ENCODE data around the gene C6orf120. TPM values are rescaled to one million over a fixed set of nuclear protein-coding genes. Genes with fewer than 3 reads are reported as not detected.

C6orf120 gene
- total RNA-seq, 1 experiment from 2014 or later = 23.2 TPM

DNA sequence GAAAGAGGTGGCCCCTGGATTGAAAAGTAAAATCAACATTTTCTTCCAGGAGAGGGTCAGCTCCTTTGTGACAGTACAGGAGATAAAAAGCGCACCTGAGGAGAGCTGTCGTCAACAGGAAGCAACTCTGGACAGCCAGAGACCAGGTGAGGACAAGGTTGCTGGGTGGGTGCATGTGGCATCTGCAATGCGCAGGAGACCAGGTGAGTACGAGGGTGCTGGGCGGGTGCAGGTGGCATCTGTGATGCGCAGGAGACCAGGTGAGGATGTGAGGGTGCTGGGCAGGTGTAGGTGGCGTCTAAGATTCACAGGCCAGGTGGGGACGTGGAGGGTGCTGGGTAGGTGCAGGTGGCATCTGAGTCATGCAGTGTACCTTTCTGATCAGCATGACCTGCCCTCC lies 38.5 kb upstream of the C6orf120 start:
- BruUV-seq (replicated peaks) = no TSS peak
- no peak for DNase-seq (ENCODE audit: low spot score)
- Histone ChIP-seq H3K4me3 (ENCODE audit: low read depth, low read length, poor library complexity, severe bottlenecking) (no peak overlapping the region), H3K36me3 (ENCODE audit: insufficient read depth, low read length, poor library complexity, severe bottlenecking) (peaks cover 16% of the 10 kb centered on the region), H3K4me1 (ENCODE audit: insufficient read depth, low read length, poor library complexity, severe bottlenecking) (no peaks in the 10 kb centered on the region), H3K27me3 (replicated peaks; ENCODE audit: insufficient read depth, low read depth, low read length, poor library complexity) (no peaks in the 10 kb centered on the region), H3K27ac (ENCODE audit: low read depth, low read length, poor library complexity, severe bottlenecking) (no peak overlapping the region), H3K9me3 (ENCODE audit: low read depth, low read length, poor library complexity, severe bottlenecking) (no peaks in the 10 kb centered on the region)
- ChIA-PET CTCF (no interaction called here), POLR2A (ENCODE audit: low non-redundant PET) (no interaction called here)
- intact Hi-C loops (cut with micrococcal nuclease; ENCODE audit: unreplicated experiment) = no loop called here
- no peak for TF ChIP-seq EZH2 (IDR thresholded peaks at IDR 0.05; ENCODE audit: borderline replicate concordance, low read depth, low read length, poor library complexity, severe bottlenecking)
- TF ChIP-seq, protein P1, sequence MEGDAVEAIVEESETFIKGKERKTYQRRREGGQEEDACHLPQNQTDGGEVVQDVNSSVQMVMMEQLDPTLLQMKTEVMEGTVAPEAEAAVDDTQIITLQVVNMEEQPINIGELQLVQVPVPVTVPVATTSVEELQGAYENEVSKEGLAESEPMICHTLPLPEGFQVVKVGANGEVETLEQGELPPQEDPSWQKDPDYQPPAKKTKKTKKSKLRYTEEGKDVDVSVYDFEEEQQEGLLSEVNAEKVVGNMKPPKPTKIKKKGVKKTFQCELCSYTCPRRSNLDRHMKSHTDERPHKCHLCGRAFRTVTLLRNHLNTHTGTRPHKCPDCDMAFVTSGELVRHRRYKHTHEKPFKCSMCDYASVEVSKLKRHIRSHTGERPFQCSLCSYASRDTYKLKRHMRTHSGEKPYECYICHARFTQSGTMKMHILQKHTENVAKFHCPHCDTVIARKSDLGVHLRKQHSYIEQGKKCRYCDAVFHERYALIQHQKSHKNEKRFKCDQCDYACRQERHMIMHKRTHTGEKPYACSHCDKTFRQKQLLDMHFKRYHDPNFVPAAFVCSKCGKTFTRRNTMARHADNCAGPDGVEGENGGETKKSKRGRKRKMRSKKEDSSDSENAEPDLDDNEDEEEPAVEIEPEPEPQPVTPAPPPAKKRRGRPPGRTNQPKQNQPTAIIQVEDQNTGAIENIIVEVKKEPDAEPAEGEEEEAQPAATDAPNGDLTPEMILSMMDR (conservative IDR thresholded peaks at IDR 0.05; ENCODE audit: low read depth, low read length) = no peak

- Histone ChIP-seq H3K36me3 (ENCODE audit: insufficient read depth, low read length, poor library complexity, severe bottlenecking) (peaks cover 17% of the 10 kb centered on the region), H3K4me3 (ENCODE audit: low read depth, low read length, poor library complexity, severe bottlenecking) (no peak overlapping the region), H3K27ac (ENCODE audit: low read depth, low read length, poor library complexity, severe bottlenecking) (no peak overlapping the region), H3K4me1 (ENCODE audit: insufficient read depth, low read length, poor library complexity, severe bottlenecking) (no peaks in the 10 kb centered on the region), H3K9me3 (ENCODE audit: low read depth, low read length, poor library complexity, severe bottlenecking) (no peaks in the 10 kb centered on the region), H3K27me3 (replicated peaks; ENCODE audit: insufficient read depth, low read depth, low read length, poor library complexity) (no peaks in the 10 kb centered on the region)
- intact Hi-C loops (cut with micrococcal nuclease; ENCODE audit: unreplicated experiment) = no loop called here
- BruUV-seq (replicated peaks) = no TSS peak
- TF ChIP-seq, protein P1 (conservative IDR thresholded peaks at IDR 0.05; ENCODE audit: low read depth, low read length) = no peak
- TF ChIP-seq EZH2 (IDR thresholded peaks at IDR 0.05; ENCODE audit: borderline replicate concordance, low read depth, low read length, poor library complexity, severe bottlenecking) = no peak
- CTCF ChIA-PET = no interaction called here
- DNase-seq (ENCODE audit: low spot score) = no peak
- POLR2A ChIA-PET (ENCODE audit: low non-redundant PET) = no interaction called here
These were observed 37.7 kb upstream of the C6orf120 start for GRCh38 chr6:169664227-169664626.

DNA sequence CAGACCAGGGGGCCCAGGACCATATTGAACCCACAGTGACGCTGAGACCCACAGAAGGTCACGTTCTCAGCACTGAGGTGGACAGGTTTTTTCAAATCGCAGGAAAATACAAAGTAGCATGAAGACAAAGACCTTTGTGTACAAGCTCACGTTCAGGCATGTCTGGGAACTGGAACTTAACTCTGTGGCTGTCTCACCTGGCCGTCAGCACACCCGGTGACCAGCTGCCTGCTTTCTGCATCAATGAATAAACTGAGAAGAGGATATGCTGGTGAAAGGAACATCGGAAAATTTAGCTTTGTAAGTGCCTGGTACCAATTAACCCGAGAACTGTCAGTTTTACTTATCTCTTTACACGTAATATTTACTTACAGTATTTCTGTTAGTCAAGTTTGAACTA lies 36.6 kb upstream of the C6orf120 start:
- DNase-seq (ENCODE audit: low spot score) = no peak
- H3K4me1 ChIP-seq (ENCODE audit: insufficient read depth, low read length, poor library complexity, severe bottlenecking) = no peaks in the 10 kb centered on the region
- H3K36me3 ChIP-seq (ENCODE audit: insufficient read depth, low read length, poor library complexity, severe bottlenecking) = peaks cover 17% of the 10 kb centered on the region
- no peak for TF ChIP-seq EZH2 (IDR thresholded peaks at IDR 0.05; ENCODE audit: borderline replicate concordance, low read depth, low read length, poor library complexity, severe bottlenecking)
- TF ChIP-seq, protein P1 (conservative IDR thresholded peaks at IDR 0.05; ENCODE audit: low read depth, low read length) = no peak
- ChIA-PET CTCF (no interaction called here), POLR2A (ENCODE audit: low non-redundant PET) (no interaction called here)
- H3K27me3 ChIP-seq (replicated peaks; ENCODE audit: insufficient read depth, low read depth, low read length, poor library complexity) = no peaks in the 10 kb centered on the region
- intact Hi-C loops (cut with micrococcal nuclease; ENCODE audit: unreplicated experiment) = no loop called here
- BruUV-seq (replicated peaks) = no TSS peak
- H3K9me3 ChIP-seq (ENCODE audit: low read depth, low read length, poor library complexity, severe bottlenecking) = no peaks in the 10 kb centered on the region
- H3K4me3 ChIP-seq (ENCODE audit: low read depth, low read length, poor library complexity, severe bottlenecking) = no peak overlapping the region
- no peak overlapping the region for H3K27ac ChIP-seq (ENCODE audit: low read depth, low read length, poor library complexity, severe bottlenecking)
